HFFc6 (cell line): Measurements from ENCODE around the gene FAIM2. TPM values are rescaled to one million over a fixed set of nuclear protein-coding genes. Genes with fewer than 3 reads are reported as not detected.

Experiments used
- DNase-seq: peaks from one replicate; pipeline ENCODE4 v3.0.0-alpha.2; 2018
- H3K27ac Mint-ChIP-seq: 2 replicates; pipeline ENCODE4 v1.8.0; 2020; ENCODE audit warnings: mild to moderate bottlenecking, mixed read lengths
- H3K27me3 Mint-ChIP-seq: 2 replicates; pipeline ENCODE4 v1.8.0; 2021; ENCODE audit warnings: mild to moderate bottlenecking, moderate library complexity, mixed read lengths; ENCODE audit not compliant: insufficient read depth
- H3K36me3 Mint-ChIP-seq: 2 replicates; pipeline ENCODE4 v1.8.0; 2021; ENCODE audit warnings: low read depth, mixed read lengths
- H3K4me1 Mint-ChIP-seq: 2 replicates; pipeline ENCODE4 v1.8.0; 2020; ENCODE audit warnings: low read depth, mixed read lengths
- H3K4me3 Mint-ChIP-seq: 2 replicates; pipeline ENCODE4 v1.8.0; 2020; ENCODE audit warnings: mild to moderate bottlenecking, moderate library complexity, mixed read lengths
- H3K9me3 Mint-ChIP-seq: 2 replicates; pipeline ENCODE4 v1.8.0; 2020; ENCODE audit warnings: mild to moderate bottlenecking, mixed read lengths
- CTCF ChIP-seq: fragments of 200-600 bp; sonication (generic); IDR thresholded peaks from 2 replicates; pipeline ENCODE4 v1.5.0; 2021; ENCODE audit warnings: antibody characterized with exemption, mild to moderate bottlenecking
- total RNA-seq, 6 experiments: library from RNA; stranded (reverse); fragmentation: NEBNext Ultra II Directional; extraction: Animal tissue kit (Norgen Biotek cat#: 25700); gene quantifications; 2 replicates in 1 of 6; 3 replicates in 5 of 6; pipeline ENCODE4 v1.2.3, GENCODE V29; 2021

FAIM2 gene
- total RNA-seq, 6 experiments from 2014 or later, result 0.24 to 1.1 (median 1.1) TPM

GRCh38 chr12:49946497-49946896 lies 42.8 kb upstream of the FAIM2 start:
- Mint-ChIP-seq H3K4me1 (peaks cover 12% of the 10 kb centered on the region), H3K4me3 (no peak overlapping the region), H3K9me3 (no peaks in the 10 kb centered on the region), H3K27me3 (peaks cover 26% of the 10 kb centered on the region), H3K27ac (no peak overlapping the region), H3K36me3 (no peaks in the 10 kb centered on the region)
- no peak for DNase-seq
- TF ChIP-seq CTCF, result no peak

- H3K27me3 Mint-ChIP-seq, result peaks cover 24% of the 10 kb centered on the region
- H3K36me3 Mint-ChIP-seq, result no peaks in the 10 kb centered on the region
- H3K27ac Mint-ChIP-seq, result no peak overlapping the region
- H3K4me3 Mint-ChIP-seq, result no peak overlapping the region
- peaks cover 12% of the 10 kb centered on the region for H3K4me1 Mint-ChIP-seq
- no peak for DNase-seq
- H3K9me3 Mint-ChIP-seq, result no peaks in the 10 kb centered on the region
- TF ChIP-seq CTCF, result no peak
Measured at GRCh38 chr12:49946086-49946485, 42.4 kb upstream of the FAIM2 start.

GRCh38 chr12:49945394-49946080 lies 41.8 kb upstream of the FAIM2 start:
- peak; percentile 68 for DNase-seq
- peak; percentile 95 for TF ChIP-seq CTCF
- Mint-ChIP-seq H3K27ac (no peak overlapping the region; the same call in 1 of the 2 replicates), H3K4me1 (peaks cover 12% of the 10 kb centered on the region), H3K9me3 (no peaks in the 10 kb centered on the region), H3K4me3 (peak overlapping the region; percentile 58; the same call in 1 of the 2 replicates), H3K27me3 (peaks cover 22% of the 10 kb centered on the region), H3K36me3 (no peaks in the 10 kb centered on the region)

- peaks cover 12% of the 10 kb centered on the region for H3K4me1 Mint-ChIP-seq
- peaks cover 16% of the 10 kb centered on the region for H3K27me3 Mint-ChIP-seq
- TF ChIP-seq CTCF, result no peak
- H3K9me3 Mint-ChIP-seq, result no peaks in the 10 kb centered on the region
- H3K27ac Mint-ChIP-seq, result no peak overlapping the region
- H3K4me3 Mint-ChIP-seq, result no peak overlapping the region
- H3K36me3 Mint-ChIP-seq, result no peaks in the 10 kb centered on the region
- DNase-seq, result no peak
Measured at GRCh38 chr12:49944718-49945117, 41.0 kb upstream of the FAIM2 start.

GRCh38 chr12:49944046-49944445 lies 40.3 kb upstream of the FAIM2 start:
- Mint-ChIP-seq H3K4me3 (no peak overlapping the region), H3K4me1 (peaks cover 12% of the 10 kb centered on the region), H3K27me3 (peaks cover 11% of the 10 kb centered on the region), H3K9me3 (no peaks in the 10 kb centered on the region), H3K27ac (no peak overlapping the region), H3K36me3 (no peaks in the 10 kb centered on the region)
- TF ChIP-seq CTCF, result no peak
- DNase-seq, result no peak

- TF ChIP-seq CTCF, result no peak
- H3K27me3 Mint-ChIP-seq, result peaks cover 7% of the 10 kb centered on the region
Measured at GRCh38 chr12:49943625-49943960, 39.9 kb upstream of the FAIM2 start.

More at GRCh38 chr12:49943625-49943960, 39.9 kb upstream of the FAIM2 start:
- no peak for DNase-seq
- Mint-ChIP-seq H3K4me3 (no peak overlapping the region), H3K9me3 (no peaks in the 10 kb centered on the region), H3K4me1 (peaks cover 12% of the 10 kb centered on the region), H3K27ac (no peak overlapping the region), H3K36me3 (no peaks in the 10 kb centered on the region)
